Measurements from ENCODE around the gene HOXC9.

HOXC9 gene

GRCh38 chr12:53999559-54000115, 324 bp upstream of the HOXC9 start:
- no peak for DNase-seq

DNA sequence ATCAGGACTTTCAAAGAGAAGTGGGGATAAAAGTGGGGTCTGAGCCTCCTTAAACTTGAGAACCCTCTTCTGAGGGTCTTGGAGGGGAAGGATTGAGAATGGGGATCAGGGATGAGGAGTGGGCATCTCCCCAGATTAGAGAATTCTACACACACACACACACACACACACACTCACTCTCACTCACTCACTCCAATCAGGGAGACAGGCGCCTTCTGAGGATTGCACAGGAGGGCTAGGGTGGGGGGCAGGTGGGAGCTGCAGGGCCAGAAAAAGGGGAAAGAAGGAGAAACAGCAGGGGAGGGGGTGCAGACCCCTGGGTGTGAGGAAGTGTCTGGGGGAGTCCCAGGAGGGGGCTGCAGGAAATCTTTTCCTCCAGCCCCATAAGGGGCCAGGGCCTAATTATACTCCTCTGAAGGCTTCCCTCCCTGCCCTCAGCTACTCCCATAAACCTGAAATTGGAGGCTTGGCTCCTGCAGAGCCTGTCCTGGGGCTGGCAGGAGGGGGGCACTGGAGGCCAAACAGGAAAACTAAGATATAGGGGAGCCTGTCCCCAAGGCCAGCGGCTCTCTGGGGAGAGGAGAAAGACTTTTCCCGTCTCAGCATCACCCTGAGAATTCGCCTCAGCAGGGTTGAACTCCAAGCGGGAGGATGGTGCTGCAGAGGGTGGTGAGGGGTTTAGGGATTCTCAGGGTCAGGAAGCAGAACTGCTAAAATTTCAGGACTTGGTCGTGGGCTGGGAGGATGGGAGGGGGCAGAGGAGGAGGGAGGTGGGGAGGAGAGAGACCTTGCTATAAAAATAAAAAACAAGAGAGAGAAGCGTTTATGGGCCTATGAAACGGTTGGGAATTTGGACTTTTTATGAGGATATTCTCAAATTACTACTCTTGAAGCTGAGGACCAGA, 1.6 kb downstream of the HOXC9 start:
- DNase-seq, result peak; percentile 74

GRCh38 chr12:54002278-54002914, 2.4 kb downstream of the HOXC9 start:
- peak; percentile 67 for DNase-seq

- DNase-seq, result peak; percentile 67
These were observed 3.0 kb downstream of the HOXC9 start for GRCh38 chr12:54002915-54003389.

- DNase-seq, result peak; percentile 74
These were observed 3.7 kb downstream of the HOXC9 start for GRCh38 chr12:54003625-54004024.

GRCh38 chr12:54004063-54004840, 4.3 kb downstream of the HOXC9 start:
- DNase-seq, result no peak

DNA sequence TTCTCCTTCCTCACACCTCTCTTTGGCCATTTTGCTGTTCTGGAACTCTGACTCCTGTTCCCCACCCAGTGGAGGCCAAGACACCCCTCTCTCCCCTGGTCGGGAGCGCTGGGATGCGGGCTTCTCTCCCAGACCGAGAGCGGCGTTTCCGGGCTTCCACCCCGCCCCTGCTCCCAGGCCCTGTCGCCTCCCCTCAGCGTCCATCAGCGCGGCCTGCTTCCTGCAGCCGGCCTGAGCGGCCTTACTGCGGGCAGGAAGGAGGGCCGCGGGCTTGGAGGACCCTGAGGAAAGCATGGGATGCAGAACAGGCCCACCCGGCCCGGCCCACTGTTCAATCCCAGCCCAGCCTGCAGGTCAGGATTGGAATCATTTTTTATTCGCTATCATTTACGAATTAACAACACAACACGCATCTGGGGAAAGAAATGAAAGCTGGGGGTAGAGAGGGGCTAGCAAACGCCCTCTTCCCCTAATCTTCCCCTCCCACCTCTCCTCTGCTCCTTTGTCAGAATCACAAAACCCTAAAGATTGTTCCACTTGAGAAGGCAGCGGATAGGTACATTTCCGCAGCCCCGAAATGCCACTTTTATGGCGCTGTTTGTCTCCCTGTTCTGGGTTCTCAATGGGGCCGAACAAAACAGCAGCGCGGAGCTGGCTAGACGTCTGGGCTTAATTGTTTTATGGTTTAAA, 5.0 kb downstream of the HOXC9 start:
- DNase-seq, result peak; percentile 82

- peak; percentile 86 for DNase-seq
These were observed 5.5 kb downstream of the HOXC9 start for GRCh38 chr12:54005531-54005852.

- peak; percentile 93 for DNase-seq
These were observed 6.0 kb downstream of the HOXC9 start for GRCh38 chr12:54005853-54006558.

- no peak for DNase-seq
These were observed 6.7 kb downstream of the HOXC9 start for GRCh38 chr12:54006559-54007220.

GRCh38 chr12:54007538-54008259, 7.7 kb downstream of the HOXC9 start:
- DNase-seq, result no peak

GRCh38 chr12:54008260-54008552, 8.2 kb downstream of the HOXC9 start:
- no peak for DNase-seq

DNA sequence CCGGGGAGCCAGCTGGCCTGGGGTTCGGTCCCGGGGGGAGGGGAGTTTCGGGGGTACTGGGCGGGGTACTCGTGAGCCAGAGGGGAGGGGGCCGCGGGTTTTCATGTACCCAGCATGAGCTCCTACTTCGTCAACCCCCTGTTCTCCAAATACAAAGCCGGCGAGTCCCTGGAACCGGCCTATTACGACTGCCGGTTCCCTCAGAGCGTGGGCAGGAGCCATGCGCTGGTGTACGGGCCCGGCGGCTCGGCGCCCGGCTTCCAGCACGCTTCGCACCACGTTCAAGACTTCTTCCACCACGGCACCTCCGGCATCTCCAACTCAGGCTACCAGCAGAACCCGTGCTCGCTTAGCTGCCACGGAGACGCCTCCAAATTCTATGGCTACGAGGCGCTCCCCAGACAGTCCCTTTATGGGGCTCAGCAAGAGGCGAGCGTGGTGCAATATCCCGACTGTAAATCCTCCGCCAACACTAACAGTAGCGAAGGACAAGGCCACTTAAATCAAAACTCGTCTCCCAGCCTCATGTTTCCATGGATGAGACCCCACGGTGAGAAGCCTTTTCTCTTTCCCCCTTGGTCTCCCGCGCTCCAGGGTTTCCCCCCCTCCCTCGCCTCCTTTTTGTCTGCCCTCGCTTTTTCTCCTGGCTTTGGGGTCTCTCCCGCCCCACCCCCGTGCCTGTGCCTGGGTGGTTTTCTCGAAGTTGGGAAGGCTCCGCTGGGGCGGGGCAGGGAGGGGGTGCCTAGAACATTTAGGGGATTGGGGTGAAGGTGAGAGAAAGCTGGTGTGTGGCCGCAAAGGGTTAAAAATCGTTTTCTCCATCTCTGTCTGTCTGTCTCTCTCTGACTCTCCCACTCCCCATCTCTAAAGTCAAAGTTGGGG, 9.5 kb downstream of the HOXC9 start:
- peak; percentile 78 for DNase-seq

DNA sequence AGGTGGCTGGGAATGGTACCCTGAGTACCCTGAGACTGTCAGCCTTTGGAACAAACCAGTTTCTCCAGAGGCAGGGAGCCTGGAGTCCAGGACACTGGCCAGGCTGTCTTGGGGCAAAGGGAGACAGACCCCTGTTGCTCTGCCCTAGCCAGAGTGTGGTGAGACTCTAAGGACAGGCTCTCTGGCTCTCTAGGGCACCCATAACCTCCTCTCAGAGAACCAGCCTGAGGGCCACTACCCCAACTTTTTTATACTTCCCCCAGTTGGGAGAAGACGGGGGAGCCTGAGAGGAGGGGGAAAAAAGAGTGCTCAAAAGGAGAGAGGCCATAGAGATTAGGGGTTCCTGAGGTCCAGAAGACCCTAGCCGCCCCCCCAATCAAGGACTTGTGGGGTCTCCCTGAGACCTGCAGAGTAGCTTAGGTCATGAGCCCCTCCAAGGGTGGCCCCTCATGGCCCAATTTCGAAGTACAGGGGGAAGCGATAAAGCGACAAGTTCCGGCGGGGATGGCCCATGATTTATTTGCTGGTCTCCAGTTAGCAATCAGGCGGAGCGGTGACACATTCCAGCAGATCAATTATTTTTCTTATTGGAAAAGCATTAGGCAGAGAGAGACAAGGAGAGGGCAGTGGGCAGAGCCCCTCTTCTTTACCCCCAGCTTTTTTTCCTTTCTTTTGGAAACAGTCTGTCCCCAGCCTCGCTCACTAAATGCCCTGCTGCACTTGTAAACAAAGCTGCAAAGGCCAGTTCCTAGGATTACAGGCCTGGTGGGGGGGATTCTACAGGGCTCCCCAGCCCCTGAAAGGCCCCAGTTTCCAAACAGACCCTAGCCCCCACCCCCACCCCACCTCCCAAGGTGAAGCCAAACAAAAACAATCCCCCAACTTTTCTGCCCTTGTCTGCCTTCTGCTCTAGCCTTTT, 10.4 kb downstream of the HOXC9 start:
- peak; percentile 74 for DNase-seq

- DNase-seq, result no peak
These were observed 11.2 kb downstream of the HOXC9 start for GRCh38 chr12:54010972-54011664.

GRCh38 chr12:54011665-54012532, 11.9 kb downstream of the HOXC9 start:
- no peak for DNase-seq
